Skeletal muscle tissue (tissue), 4 donors: ENCODE data around the gene OR10AD1. TPM values are rescaled to one million over a fixed set of nuclear protein-coding genes. Genes with fewer than 3 reads are reported as not detected.
A peak's percentile ranks its signal among the peaks of the same experiment; 100 is the strongest.

ENCODE experiments used
- H3K27ac ChIP-seq: one replicate; pipeline ENCODE4 v1.7.0; 2013; ENCODE audit warnings: mild to moderate bottlenecking, low read depth, low read length, inconsistent platforms
- H3K27me3 ChIP-seq, 3 donors: one replicate each; pipeline ENCODE4 v1.7.0; 2013; ENCODE audit warnings: low read length in 3 of 3; ENCODE audit not compliant: control insufficient read depth in 3 of 3, insufficient read depth in 3 of 3
- H3K36me3 ChIP-seq, 3 donors: one replicate each; pipeline ENCODE4 v1.7.0; 2013; ENCODE audit warnings: low read length in 3 of 3; ENCODE audit not compliant: control insufficient read depth in 3 of 3, insufficient read depth in 3 of 3
- H3K4me1 ChIP-seq, 3 donors: one replicate each; pipeline ENCODE4 v1.7.0; 2013; ENCODE audit warnings: low read length in 3 of 3, mild to moderate bottlenecking in 3 of 3; ENCODE audit not compliant: control insufficient read depth in 3 of 3, insufficient read depth in 3 of 3
- H3K4me3 ChIP-seq, 3 donors: one replicate each; pipeline ENCODE4 v1.7.0; 2013; ENCODE audit warnings: low read length in 3 of 3
- H3K9ac ChIP-seq, 3 donors: one replicate each; pipeline ENCODE4 v1.7.0; 2013; ENCODE audit warnings: low read length in 3 of 3, mild to moderate bottlenecking in 3 of 3, moderate library complexity in 2 of 3, low read depth in 1 of 3
- H3K9me3 ChIP-seq, 3 donors: one replicate each; pipeline ENCODE4 v1.7.0; 2013; ENCODE audit warnings: low read length in 3 of 3; ENCODE audit not compliant: control insufficient read depth in 3 of 3
- total RNA-seq: library from RNA; depleted of rRNA; stranded (reverse); fragments of >200 nt; gene quantifications from one replicate; pipeline ENCODE4 v1.2.3, GENCODE V29; 2014
- donor health status: Osteomylitis.

OR10AD1 gene
- total RNA-seq, 1 donor from 2014 or later: not detected

DNA sequence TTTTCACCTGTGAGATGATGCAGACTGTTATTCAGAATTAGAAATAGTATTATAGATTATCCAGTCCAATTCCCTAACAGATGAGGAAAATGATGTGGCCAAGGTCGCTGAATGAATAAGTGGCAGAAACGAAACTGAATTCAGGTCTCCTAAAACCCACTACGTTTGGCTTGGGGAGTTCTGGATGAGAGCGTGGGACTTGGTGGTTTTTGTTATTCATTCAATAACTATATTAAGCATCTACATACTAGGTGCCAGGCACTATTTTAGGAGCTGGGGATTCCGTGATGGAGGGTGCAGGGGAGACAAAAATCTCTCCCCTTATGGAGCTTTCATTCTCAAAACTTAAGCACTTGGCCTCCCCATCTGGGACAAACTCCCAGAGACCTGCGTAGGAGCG is 20.5 kb downstream of the OR10AD1 start:
- Histone ChIP-seq H3K27ac (no peak overlapping the region), H3K36me3 (no peaks in the 10 kb centered on the region), H3K27me3 (peaks cover 42 to 66% (median 47%) of the 10 kb centered on the region in 3 donors), H3K9ac (no peak overlapping the region), H3K9me3 (no peaks in the 10 kb centered on the region), H3K4me3 (peak overlapping the region; percentile 73 to 79 (median 74)), H3K4me1 (peaks cover 14 to 15% (median 14%) of the 10 kb centered on the region in 3 donors)

DNA sequence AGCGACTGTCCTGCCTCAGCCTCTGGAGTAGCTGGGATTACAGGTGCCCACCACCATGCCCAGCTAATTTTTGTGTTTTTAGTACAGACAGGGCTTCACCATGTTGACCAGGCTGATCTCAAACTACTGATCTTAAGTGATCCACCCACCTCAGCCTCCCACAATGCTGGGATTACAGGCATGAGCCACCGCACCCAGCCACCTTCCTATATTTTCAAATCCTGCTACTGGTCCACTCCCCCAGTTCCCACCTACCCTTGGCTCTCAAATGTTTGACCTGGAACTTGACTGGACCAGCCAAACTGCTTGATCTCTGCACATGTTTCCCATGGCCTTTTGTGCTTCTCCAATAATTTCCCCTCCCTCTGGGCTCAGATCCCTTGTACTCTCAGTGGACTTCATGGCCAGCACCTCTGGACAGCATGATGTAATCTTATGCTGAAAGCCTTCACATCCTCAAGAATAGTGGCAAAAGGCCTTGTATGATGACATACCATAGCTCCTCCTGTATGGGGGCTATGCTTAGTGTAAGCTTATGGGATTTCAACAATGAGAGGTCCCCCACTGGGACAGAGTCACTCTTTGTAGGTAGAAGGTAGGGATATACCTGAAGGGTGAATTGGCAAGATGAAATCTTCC is 22.1 kb downstream of the OR10AD1 start:
- Histone ChIP-seq H3K36me3 (no peaks in the 10 kb centered on the region), H3K4me1 (peaks cover 14 to 15% (median 14%) of the 10 kb centered on the region in 3 donors), H3K27ac (no peak overlapping the region), H3K9ac (no peak overlapping the region), H3K27me3 (peaks cover 42 to 63% (median 47%) of the 10 kb centered on the region in 3 donors), H3K4me3 (no peak overlapping the region), H3K9me3 (no peaks in the 10 kb centered on the region)

- Histone ChIP-seq H3K4me3 (no peak overlapping the region), H3K27ac (no peak overlapping the region), H3K27me3 (peaks cover 39 to 58% (median 45%) of the 10 kb centered on the region in 3 donors), H3K9me3 (no peaks in the 10 kb centered on the region), H3K4me1 (peaks cover 14 to 15% (median 14%) of the 10 kb centered on the region in 3 donors), H3K9ac (no peak overlapping the region), H3K36me3 (no peaks in the 10 kb centered on the region)
Observed at GRCh38 chr12:48180424-48180823, 22.7 kb downstream of the OR10AD1 start.

- peaks cover 14 to 15% (median 14%) of the 10 kb centered on the region in 3 donors for H3K4me1 ChIP-seq
- H3K36me3 ChIP-seq: no peaks in the 10 kb centered on the region
- peaks cover 32 to 49% (median 37%) of the 10 kb centered on the region in 3 donors for H3K27me3 ChIP-seq
- no peak overlapping the region for H3K27ac ChIP-seq
- no peaks in the 10 kb centered on the region for H3K9me3 ChIP-seq
- no peak overlapping the region for H3K4me3 ChIP-seq
- no peak overlapping the region for H3K9ac ChIP-seq
Observed at GRCh38 chr12:48179466-48179865, 23.6 kb downstream of the OR10AD1 start.

GRCh38 chr12:48177982-48178381 is 25.1 kb downstream of the OR10AD1 start:
- no peaks in the 10 kb centered on the region for H3K9me3 ChIP-seq
- peaks cover 6 to 8% (median 7%) of the 10 kb centered on the region in 3 donors for H3K4me1 ChIP-seq
- H3K27me3 ChIP-seq: peaks cover 18 to 35% (median 24%) of the 10 kb centered on the region in 3 donors
- no peak overlapping the region for H3K9ac ChIP-seq
- no peak overlapping the region for H3K4me3 ChIP-seq
- no peak overlapping the region for H3K27ac ChIP-seq
- no peaks in the 10 kb centered on the region for H3K36me3 ChIP-seq

GRCh38 chr12:48176417-48176751 is 26.7 kb downstream of the OR10AD1 start:
- Histone ChIP-seq H3K36me3 (no peaks in the 10 kb centered on the region), H3K9me3 (no peaks in the 10 kb centered on the region), H3K9ac (no peak overlapping the region), H3K27me3 (peaks cover 11 to 19% (median 11%) of the 10 kb centered on the region in 3 donors), H3K4me3 (no peak overlapping the region), H3K4me1 (no peaks in the 10 kb centered on the region), H3K27ac (no peak overlapping the region)

- Histone ChIP-seq H3K36me3 (no peaks in the 10 kb centered on the region), H3K9me3 (no peaks in the 10 kb centered on the region), H3K4me3 (no peak overlapping the region), H3K4me1 (no peaks in the 10 kb centered on the region), H3K9ac (no peak overlapping the region), H3K27me3 (peaks cover 5 to 14% (median 6%) of the 10 kb centered on the region in 3 donors), H3K27ac (no peak overlapping the region)
Observed at GRCh38 chr12:48175613-48176416, 27.3 kb downstream of the OR10AD1 start.

- H3K36me3 ChIP-seq: no peaks in the 10 kb centered on the region
- no peak overlapping the region for H3K9ac ChIP-seq
- H3K27ac ChIP-seq: no peak overlapping the region
- H3K27me3 ChIP-seq: no peaks in the 10 kb centered on the region
- no peaks in the 10 kb centered on the region for H3K9me3 ChIP-seq
- H3K4me3 ChIP-seq: no peak overlapping the region
- no peaks in the 10 kb centered on the region for H3K4me1 ChIP-seq
Observed at GRCh38 chr12:48169011-48169410, 34.1 kb downstream of the OR10AD1 start.

- Histone ChIP-seq H3K27ac (no peak overlapping the region), H3K9ac (no peak overlapping the region), H3K4me3 (no peak overlapping the region), H3K9me3 (no peaks in the 10 kb centered on the region), H3K27me3 (no peaks in the 10 kb centered on the region), H3K4me1 (peaks cover 15 to 32% (median 18%) of the 10 kb centered on the region in 3 donors), H3K36me3 (no peaks in the 10 kb centered on the region)
Observed at GRCh38 chr12:48165089-48165981, 37.8 kb downstream of the OR10AD1 start.
